ENCODE results near the gene KCNC3. TPM values are rescaled to one million over a fixed set of nuclear protein-coding genes. Genes with fewer than 3 reads are reported as not detected.

The KCNC3 gene
- total and polyA plus RNA-seq, 2 experiments from 2014 or later: 1.3 to 3.4 TPM

- H3K27me3 ChIP-seq (ENCODE audit: insufficient read depth): no peaks in the 10 kb centered on the region
- H3K9me2 ChIP-seq (ENCODE audit: insufficient read depth): no peaks in the 10 kb centered on the region
- Mint-ChIP-seq H3K9me3 (peaks cover 97% of the 10 kb centered on the region), H3K4me1 (no peaks in the 10 kb centered on the region), H3K27me3 (ENCODE audit: insufficient read depth, low read depth, poor library complexity) (peaks cover 9% of the 10 kb centered on the region), H3K4me3 (no peak overlapping the region), H3K36me3 (ENCODE audit: low read depth) (peaks cover 30% of the 10 kb centered on the region), H3K27ac (no peak overlapping the region)
- no peak for ATAC-seq
- H3K4me2 ChIP-seq: no peak overlapping the region
- no peak for DNase-seq (ENCODE audit: low spot score)
- TF ChIP-seq ZNF114 (CRISPR knock-in tag; IDR thresholded peaks at IDR 0.05) (no peak), JUNB (IDR thresholded peaks at IDR 0.05; ENCODE audit: unreplicated experiment) (no peak), NANOG (IDR thresholded peaks at IDR 0.05; ENCODE audit: borderline replicate concordance) (no peak), POLR2AphosphoS5 (IDR thresholded peaks at IDR 0.05; ENCODE audit: low read depth) (no peak), EZH2 (IDR thresholded peaks at IDR 0.05; ENCODE audit: low read depth, unreplicated experiment) (no peak), REST (IDR thresholded peaks at IDR 0.05; ENCODE audit: unreplicated experiment) (no peak), ZNF331 (CRISPR knock-in tag; IDR thresholded peaks at IDR 0.05; ENCODE audit: low read depth) (no peak), CREB1 (CRISPR knock-in tag; IDR thresholded peaks at IDR 0.05; ENCODE audit: low read depth) (no peak), CTCF (conservative IDR thresholded peaks at IDR 0.05; ENCODE audit: low read depth in 2 of 2) (no peak), ZNF462 (CRISPR knock-in tag; IDR thresholded peaks at IDR 0.05) (no peak), EZH2phosphoT487 (IDR thresholded peaks at IDR 0.05; ENCODE audit: unreplicated experiment) (no peak), STAT1 (IDR thresholded peaks at IDR 0.05; ENCODE audit: unreplicated experiment) (no peak), ETS1 (IDR thresholded peaks at IDR 0.05) (no peak)
- no peak overlapping the region for H3K27ac ChIP-seq (ENCODE audit: low read depth)
- H3K4me1 ChIP-seq (ENCODE audit: insufficient read depth): no peaks in the 10 kb centered on the region
- H3K36me3 ChIP-seq (ENCODE audit: insufficient read depth): no peaks in the 10 kb centered on the region
- H3K79me2 ChIP-seq (replicated peaks; ENCODE audit: insufficient read depth): no peaks in the 10 kb centered on the region
- H3K4me3 ChIP-seq: no peak overlapping the region
- no peaks in the 10 kb centered on the region for H4K20me1 ChIP-seq (replicated peaks; ENCODE audit: insufficient read depth)
- H2AFZ ChIP-seq: no peak overlapping the region
- H3F3A ChIP-seq (replicated peaks; ENCODE audit: low read depth): no peaks in the 10 kb centered on the region
Measured at GRCh38 chr19:50276370-50277063, 52.7 kb downstream of the KCNC3 start.
